K562 (cell line): ENCODE results near the gene DNAH9.

Experiments used
- ARHGAP35 ChIP-seq: fragments of 450-650 bp; IDR thresholded peaks from 2 replicates; pipeline ENCODE4 v1.6.1; 2018; ENCODE audit not compliant: partially characterized antibody
- ATF2 ChIP-seq: sonication (generic); formaldehyde crosslinking; IDR thresholded peaks from 2 replicates; pipeline ENCODE4 v1.8.1; 2022; ENCODE audit warnings: missing genetic modification reagents
- CBX2 ChIP-seq: fragments of 200-600 bp; sonication (generic); IDR thresholded peaks from one replicate; pipeline ENCODE4 v1.6.1; 2012; ENCODE audit warnings: mild to moderate bottlenecking, low read length, inconsistent platforms; ENCODE audit not compliant: insufficient read depth, poor library complexity, severe bottlenecking
- CTCF ChIP-seq, 3 experiments: IDR thresholded peaks in 2 of 3; conservative IDR thresholded peaks in 1 of 3; 2 replicates each; pipeline ENCODE4 v1.5.1; 2011 to 2012; ENCODE audit warnings: low read length in 3 of 3, mild to moderate bottlenecking in 3 of 3, control low read depth in 2 of 3, improper control_type of control experiment in 1 of 3, inconsistent platforms in 1 of 3, low read depth in 1 of 3, mixed read lengths in 1 of 3, moderate library complexity in 1 of 3; ENCODE audit not compliant: insufficient read depth in 2 of 3
- JUNB ChIP-seq: fragments of 450-650 bp; formaldehyde crosslinking; conservative IDR thresholded peaks from 2 replicates; pipeline ENCODE4 v1.4.0; 2020; ENCODE audit warnings: mild to moderate bottlenecking
- MED1 ChIP-seq: sonication (generic); formaldehyde crosslinking; IDR thresholded peaks from 2 replicates; pipeline ENCODE4 v1.8.1; 2023; ENCODE audit warnings: missing genetic modification reagents, borderline replicate concordance
- POLR2AphosphoS5 ChIP-seq: IDR thresholded peaks from 2 replicates; pipeline ENCODE4 v1.6.1; 2011; ENCODE audit warnings: mild to moderate bottlenecking, low read depth, low read length, moderate library complexity; ENCODE audit not compliant: control insufficient read depth, insufficient read depth
- RBM17 ChIP-seq: fragments of 200-400 bp; formaldehyde crosslinking; IDR thresholded peaks from 2 replicates; pipeline ENCODE4 v1.6.1; 2017; ENCODE audit warnings: low read depth, mild to moderate bottlenecking, low read length, borderline replicate concordance
- SAP30 ChIP-seq: fragments of 200-600 bp; sonication (generic); IDR thresholded peaks from 2 replicates; pipeline ENCODE4 v1.6.1; 2012; ENCODE audit warnings: borderline replicate concordance, low read depth, mild to moderate bottlenecking, moderate library complexity, low read length, control low read depth, inconsistent platforms; ENCODE audit not compliant: insufficient read depth, poor library complexity, severe bottlenecking
- TRIM24 ChIP-seq, 2 experiments: fragments of 450-650 bp; IDR thresholded peaks; 2 replicates each; pipeline ENCODE4 v1.6.1; 2016
- ZNF274 ChIP-seq: IDR thresholded peaks from 2 replicates; pipeline ENCODE4 v1.6.1; 2011; ENCODE audit warnings: low read depth, mild to moderate bottlenecking, low read length, moderate library complexity, borderline replicate concordance

- no peak for TF ChIP-seq ZNF274
- no peak for TF ChIP-seq MED1 (CRISPR knock-in tag)
- TF ChIP-seq JUNB (CRISPR knock-in tag), result no peak
- TF ChIP-seq POLR2AphosphoS5, result no peak
- TF ChIP-seq CTCF (IDR thresholded peaks at IDR 0.05 in 2 of 3, conservative IDR thresholded peaks at IDR 0.05 in 1 of 3; ENCODE audit: insufficient read depth in 2 of 3, low read depth in 1 of 3, low read length in 3 of 3), result no peak
- no peak for TF ChIP-seq ARHGAP35
- TF ChIP-seq CBX2, result no peak
- TF ChIP-seq RBM17, result no peak
- no peak for TF ChIP-seq TRIM24 (IDR thresholded peaks at IDR 0.05)
- TF ChIP-seq SAP30, result no peak
- TF ChIP-seq ATF2 (CRISPR knock-in tag), result no peak
These were observed 255.3 kb downstream of the DNAH9 start for GRCh38 chr17:11853321-11854151.
